ENCODE results near the gene SSBP4.

DNA sequence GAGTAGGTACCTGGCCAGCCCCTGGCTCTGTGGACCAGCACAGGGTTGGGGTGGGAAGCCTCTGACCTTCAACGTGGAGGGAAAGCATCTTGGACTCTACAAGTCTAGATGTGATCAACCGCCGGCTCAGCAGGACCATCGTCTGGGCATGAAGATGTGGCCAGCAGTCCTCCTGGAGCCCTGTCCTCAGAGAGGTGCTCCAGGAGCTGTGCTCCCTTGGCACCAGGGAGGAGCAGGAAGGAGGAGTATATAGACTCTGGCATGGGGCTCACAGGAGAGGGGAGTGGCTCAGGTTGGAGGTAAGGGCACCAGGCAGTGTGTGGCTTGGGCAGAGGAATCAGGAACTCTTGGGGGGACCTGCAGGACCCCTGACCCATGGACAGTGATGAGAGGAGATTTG lies 37.1 kb downstream of the SSBP4 start:
- no peak for TF ChIP-seq EZH2phosphoT487 (IDR thresholded peaks at IDR 0.05; ENCODE audit: borderline replicate concordance)
- no peak for TF ChIP-seq SP1 (IDR thresholded peaks at IDR 0.05; ENCODE audit: low read depth)
- no peak for TF ChIP-seq EZH2 (IDR thresholded peaks at IDR 0.05)
- TF ChIP-seq, protein P1, sequence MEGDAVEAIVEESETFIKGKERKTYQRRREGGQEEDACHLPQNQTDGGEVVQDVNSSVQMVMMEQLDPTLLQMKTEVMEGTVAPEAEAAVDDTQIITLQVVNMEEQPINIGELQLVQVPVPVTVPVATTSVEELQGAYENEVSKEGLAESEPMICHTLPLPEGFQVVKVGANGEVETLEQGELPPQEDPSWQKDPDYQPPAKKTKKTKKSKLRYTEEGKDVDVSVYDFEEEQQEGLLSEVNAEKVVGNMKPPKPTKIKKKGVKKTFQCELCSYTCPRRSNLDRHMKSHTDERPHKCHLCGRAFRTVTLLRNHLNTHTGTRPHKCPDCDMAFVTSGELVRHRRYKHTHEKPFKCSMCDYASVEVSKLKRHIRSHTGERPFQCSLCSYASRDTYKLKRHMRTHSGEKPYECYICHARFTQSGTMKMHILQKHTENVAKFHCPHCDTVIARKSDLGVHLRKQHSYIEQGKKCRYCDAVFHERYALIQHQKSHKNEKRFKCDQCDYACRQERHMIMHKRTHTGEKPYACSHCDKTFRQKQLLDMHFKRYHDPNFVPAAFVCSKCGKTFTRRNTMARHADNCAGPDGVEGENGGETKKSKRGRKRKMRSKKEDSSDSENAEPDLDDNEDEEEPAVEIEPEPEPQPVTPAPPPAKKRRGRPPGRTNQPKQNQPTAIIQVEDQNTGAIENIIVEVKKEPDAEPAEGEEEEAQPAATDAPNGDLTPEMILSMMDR (IDR thresholded peaks at IDR 0.05 in 2 of 3, conservative IDR thresholded peaks at IDR 0.05 in 1 of 3; ENCODE audit: borderline replicate concordance in 1 of 3, insufficient read depth in 1 of 3, low read depth in 2 of 3, low read length in 2 of 3) = no peak
- TF ChIP-seq ZFX (IDR thresholded peaks at IDR 0.05) = no peak
- TF ChIP-seq RAD21 (IDR thresholded peaks at IDR 0.05; ENCODE audit: low read depth) = no peak
- TF ChIP-seq POLR2A (IDR thresholded peaks at IDR 0.05; ENCODE audit: borderline replicate concordance, extremely low read depth, insufficient read depth, insufficient read length) = no peak
- TF ChIP-seq MAX (IDR thresholded peaks at IDR 0.05) = no peak
- TF ChIP-seq SIN3A (IDR thresholded peaks at IDR 0.05; ENCODE audit: low read depth) = no peak

Measured in HCT116 (cell line).